Small intestine (tissue), 7 donors: ENCODE results near the gene CTBS. TPM values are rescaled to one million over a fixed set of nuclear protein-coding genes. Genes with fewer than 3 reads are reported as not detected.
"Not testable (repeated sequence)": the region's sequence is repeated elsewhere in the genome, so short reads cannot be mapped to it uniquely, and the experiment has no call there.

Experiments
- DNase-seq, 2 donors: peaks; one replicate each; pipeline versions ENCODE4 v3.0.0 to v3.0.0-alpha.2; 2013
- FAIRE-seq: peaks from 2 replicates; lab custom pipeline; 2012; peaks lifted over from hg19 to GRCh38; lab: Jason Lieb, UNC
- H3K27ac ChIP-seq, 3 donors: one replicate each; pipeline ENCODE4 v1.5.1; 2013; ENCODE audit warnings: low read length in 2 of 3, mild to moderate bottlenecking in 2 of 3, control low read depth in 1 of 3, inconsistent platforms in 1 of 3, low read depth in 1 of 3, moderate library complexity in 1 of 3
- H3K27me3 ChIP-seq, 3 donors: one replicate each; pipeline ENCODE4 v1.6.1; 2013; ENCODE audit warnings: low read length in 3 of 3, inconsistent platforms in 1 of 3; ENCODE audit not compliant: control insufficient read depth in 3 of 3, insufficient read depth in 3 of 3
- H3K36me3 ChIP-seq, 3 donors: one replicate each; pipeline ENCODE4 v1.6.1; 2013; ENCODE audit warnings: low read length in 3 of 3, inconsistent platforms in 1 of 3, low read depth in 1 of 3, mild to moderate bottlenecking in 1 of 3, moderate library complexity in 1 of 3; ENCODE audit not compliant: control insufficient read depth in 3 of 3, insufficient read depth in 2 of 3
- H3K4me1 ChIP-seq, 3 donors: one replicate each; pipeline ENCODE4 v1.6.1; 2013; ENCODE audit warnings: low read length in 2 of 3, inconsistent platforms in 1 of 3, low read depth in 1 of 3, mild to moderate bottlenecking in 1 of 3, moderate library complexity in 1 of 3; ENCODE audit not compliant: control insufficient read depth in 3 of 3, insufficient read depth in 2 of 3
- H3K4me3 ChIP-seq, 3 donors: one replicate each; pipeline ENCODE4 v1.5.1; 2013; ENCODE audit warnings: low read length in 3 of 3, control low read depth in 1 of 3, inconsistent platforms in 1 of 3, low read depth in 1 of 3, mild to moderate bottlenecking in 1 of 3, moderate library complexity in 1 of 3
- H3K9me3 ChIP-seq, 2 donors: one replicate each; pipeline ENCODE4 v1.6.1; 2013; ENCODE audit warnings: low read depth in 1 of 2, low read length in 1 of 2; ENCODE audit not compliant: control insufficient read depth in 2 of 2, insufficient read depth in 1 of 2
- WGBS, 3 donors: extraction: QIAGEN DNeasy Blood & Tissue Kit; methylation state at CpG; one replicate each; pipeline ENCODE4 v1.1.7; 2013; 5-methylcytosine and 5-hydroxymethylcytosine counted together
- polyA plus RNA-seq, 4 donors: library from polyadenylated mRNA; stranded (reverse) in 3 of 4; unstranded in 1 of 4; fragments of 200-250 nt in 3 of 4; fragments of 120-200 nt in 1 of 4; gene quantifications; one replicate each; pipeline versions ENCODE4 v1.2.1 to v1.2.3, GENCODE V29; 2013
- donor health status: healthy with polysubstance abuse.
- donor health status: control.
- donor health status: control.
- donor health status: Bipolar disorder and iron deficiency.
- donor health status: healthy.

CTBS gene
- polyA plus RNA-seq, 4 donors, result 4.5 to 29.3 (median 7.3) TPM

- Histone ChIP-seq H3K36me3 (no peaks in the 10 kb centered on the region), H3K4me3 (no peak overlapping the region), H3K27ac (no peak overlapping the region), H3K27me3 (no peaks in the 10 kb centered on the region), H3K9me3 (peaks cover 0 to 16% of the 10 kb centered on the region in 2 donors), H3K4me1 (no peaks in the 10 kb centered on the region)
- no peak for DNase-seq
- WGBS, 3 donors, result 55 to 71% (median 63%) methylated on average over 5 of the region's 5 CpGs
- no peak for FAIRE-seq
Measured at GRCh38 chr1:84598846-84599741, 24.9 kb upstream of the CTBS start.

GRCh38 chr1:84598418-84598817, 24.2 kb upstream of the CTBS start:
- WGBS, 3 donors, result 74 to 80% (median 80%) methylated on average over 3 of the region's 3 CpGs

GRCh38 chr1:84597011-84597410, 22.8 kb upstream of the CTBS start:
- H3K4me3 ChIP-seq, result no peak overlapping the region
- H3K36me3 ChIP-seq, result no peaks in the 10 kb centered on the region
- peaks cover 0 to 2% of the 10 kb centered on the region in 2 donors for H3K9me3 ChIP-seq
- DNase-seq (no peak), FAIRE-seq (no peak)
- no peak overlapping the region for H3K27ac ChIP-seq
- no peaks in the 10 kb centered on the region for H3K4me1 ChIP-seq
- no peaks in the 10 kb centered on the region for H3K27me3 ChIP-seq
- 82 to 97% (median 90%) methylated on average over 1 of the region's 1 CpG for WGBS, 3 donors

More at GRCh38 chr1:84598418-84598817, 24.2 kb upstream of the CTBS start:
- no peak for FAIRE-seq
- H3K27ac ChIP-seq, result no peak overlapping the region
- no peak for DNase-seq
- no peaks in the 10 kb centered on the region for H3K4me1 ChIP-seq
- H3K36me3 ChIP-seq, result no peaks in the 10 kb centered on the region
- no peaks in the 10 kb centered on the region for H3K27me3 ChIP-seq
- H3K4me3 ChIP-seq, result no peak overlapping the region
- peaks cover 0 to 10% of the 10 kb centered on the region in 2 donors for H3K9me3 ChIP-seq

GRCh38 chr1:84594959-84595358, 20.7 kb upstream of the CTBS start:
- not testable (repeated sequence) for H3K4me3 ChIP-seq, H3K9me3 ChIP-seq, H3K27me3 ChIP-seq, H3K27ac ChIP-seq, DNase-seq, H3K36me3 ChIP-seq, FAIRE-seq, H3K4me1 ChIP-seq
- 88 to 92% (median 88%) methylated on average over 2 of the region's 2 CpGs for WGBS, 3 donors

DNA sequence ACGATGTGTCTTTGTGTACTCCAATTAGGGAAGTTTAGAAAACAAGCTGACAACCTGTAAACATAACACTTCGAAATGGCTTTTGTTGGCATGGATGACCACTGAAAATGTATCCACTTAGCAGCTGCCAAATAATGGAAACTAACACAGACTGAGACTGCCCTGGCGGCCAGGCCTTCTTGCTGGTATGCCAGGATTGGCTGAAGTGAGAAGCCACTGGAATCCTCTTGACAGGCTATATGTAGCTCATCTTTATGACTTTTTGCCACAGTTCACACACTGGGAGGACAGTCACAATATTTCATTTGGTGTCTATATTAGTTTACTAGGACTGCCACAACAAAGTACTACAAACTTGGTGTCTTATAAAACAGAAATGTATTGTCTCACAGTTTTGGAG, 12.9 kb upstream of the CTBS start:
- WGBS, 3 donors, result 77 to 89% (median 78%) methylated on average over 3 of the region's 3 CpGs
- Histone ChIP-seq H3K27me3 (no peaks in the 10 kb centered on the region), H3K4me3 (no peak overlapping the region), H3K36me3 (no peaks in the 10 kb centered on the region), H3K27ac (no peak overlapping the region), H3K9me3 (peaks cover 0 to 9% of the 10 kb centered on the region in 2 donors), H3K4me1 (peaks cover 0 to 4% (median 0%) of the 10 kb centered on the region in 3 donors)
- FAIRE-seq (no peak), DNase-seq (no peak)

DNA sequence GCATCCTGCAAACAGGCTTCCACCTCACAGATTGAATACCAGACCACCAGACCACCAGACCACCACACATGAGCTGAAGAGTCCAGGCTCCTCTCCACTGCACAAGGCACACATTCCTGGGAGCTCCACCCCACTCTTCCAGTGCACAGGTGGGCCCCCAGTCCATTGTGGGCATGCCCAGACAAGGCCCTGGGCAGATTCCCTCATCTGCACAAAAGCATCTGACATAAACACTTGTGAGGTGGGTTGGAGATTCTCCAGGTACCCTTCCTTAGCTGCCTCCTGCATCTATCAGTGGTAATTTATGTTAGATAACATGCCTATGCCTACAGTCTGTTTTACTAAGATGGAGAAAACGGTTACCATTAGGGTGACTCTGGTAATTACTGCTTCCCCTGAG, 11.6 kb upstream of the CTBS start:
- no peaks in the 10 kb centered on the region for H3K27me3 ChIP-seq
- H3K4me1 ChIP-seq, result peaks cover 0 to 4% (median 0%) of the 10 kb centered on the region in 3 donors
- no peak overlapping the region for H3K27ac ChIP-seq
- no peak for DNase-seq
- no peak for FAIRE-seq
- H3K4me3 ChIP-seq, result no peak overlapping the region
- H3K36me3 ChIP-seq, result no peaks in the 10 kb centered on the region
- peaks cover 0 to 9% of the 10 kb centered on the region in 2 donors for H3K9me3 ChIP-seq
- 65 to 100% (median 67%) methylated on average over 1 of the region's 1 CpG for WGBS, 3 donors

- FAIRE-seq (no peak), DNase-seq (no peak)
- WGBS, 3 donors, result 84 to 97% (median 86%) methylated on average over 2 of the region's 2 CpGs
- H3K27me3 ChIP-seq, result no peaks in the 10 kb centered on the region
- H3K36me3 ChIP-seq, result no peaks in the 10 kb centered on the region
- peaks cover 0 to 4% (median 0%) of the 10 kb centered on the region in 3 donors for H3K4me1 ChIP-seq
- no peak overlapping the region for H3K4me3 ChIP-seq
- no peak overlapping the region for H3K27ac ChIP-seq
- peaks cover 0 to 9% of the 10 kb centered on the region in 2 donors for H3K9me3 ChIP-seq
Measured at GRCh38 chr1:84584126-84584525, 9.9 kb upstream of the CTBS start.

GRCh38 chr1:84583648-84584047, 9.4 kb upstream of the CTBS start:
- peak overlapping the region in 2 of 3 donors; percentile 11 to 35 for H3K27ac ChIP-seq
- FAIRE-seq, result no peak
- no peak for DNase-seq

More at GRCh38 chr1:84583648-84584047, 9.4 kb upstream of the CTBS start:
- Histone ChIP-seq H3K4me3 (no peak overlapping the region), H3K36me3 (no peaks in the 10 kb centered on the region), H3K9me3 (peaks cover 0 to 9% of the 10 kb centered on the region in 2 donors), H3K4me1 (peaks cover 0 to 4% (median 0%) of the 10 kb centered on the region in 3 donors), H3K27me3 (no peaks in the 10 kb centered on the region)
- WGBS, 3 donors, result 83 to 95% (median 85%) methylated on average over 10 of the region's 10 CpGs
